ENCODE results near the gene RAD23A. TPM values are rescaled to one million over a fixed set of nuclear protein-coding genes. Genes with fewer than 3 reads are reported as not detected.

Gene RAD23A
- total and polyA plus RNA-seq, 9 of the 15 experiments (the other 6 are each of a cell fraction or from before 2014, with no cell fraction given): 9.5 to 181 (median 101) TPM

DNA sequence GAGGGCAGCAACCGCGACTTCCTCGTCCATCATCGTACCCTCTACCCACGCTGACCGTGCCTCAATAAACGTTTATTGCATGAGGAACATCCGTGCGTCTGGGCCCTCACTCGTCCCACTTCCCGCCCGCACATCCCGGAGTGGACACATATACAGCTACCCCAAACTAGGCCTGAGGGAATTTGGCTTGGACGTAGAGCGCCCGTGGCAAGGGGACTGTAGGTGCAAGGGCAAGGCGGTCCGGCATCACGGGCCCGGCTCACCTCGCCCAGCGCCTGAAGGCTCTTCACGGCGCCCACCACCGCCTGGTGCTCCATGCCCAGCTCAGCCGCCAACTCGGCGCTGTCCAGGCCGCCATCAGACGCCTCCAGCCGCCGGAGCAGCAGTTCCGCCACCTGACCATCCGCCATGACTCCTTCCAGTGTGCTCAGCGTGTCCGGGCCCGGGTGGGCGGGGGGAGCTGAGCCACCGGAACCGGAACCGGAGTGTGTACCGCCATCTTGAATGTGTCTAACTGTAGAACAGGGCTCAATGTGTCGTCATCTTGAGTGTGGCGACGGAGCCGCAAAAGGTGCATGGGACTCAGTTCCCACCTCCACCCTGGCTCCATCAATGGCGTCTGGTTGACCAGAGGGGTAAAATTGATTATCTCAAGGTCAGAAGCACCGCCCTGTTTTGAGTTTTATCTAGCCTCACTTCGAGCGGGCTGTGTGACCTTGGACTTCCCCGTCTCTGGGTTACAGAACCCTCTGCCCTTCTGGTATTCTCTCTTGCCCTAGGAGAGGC is 12.2 kb upstream of the RAD23A start, which contains the start of gene FARSA (continued):
- TF ChIP-seq, protein P1, sequence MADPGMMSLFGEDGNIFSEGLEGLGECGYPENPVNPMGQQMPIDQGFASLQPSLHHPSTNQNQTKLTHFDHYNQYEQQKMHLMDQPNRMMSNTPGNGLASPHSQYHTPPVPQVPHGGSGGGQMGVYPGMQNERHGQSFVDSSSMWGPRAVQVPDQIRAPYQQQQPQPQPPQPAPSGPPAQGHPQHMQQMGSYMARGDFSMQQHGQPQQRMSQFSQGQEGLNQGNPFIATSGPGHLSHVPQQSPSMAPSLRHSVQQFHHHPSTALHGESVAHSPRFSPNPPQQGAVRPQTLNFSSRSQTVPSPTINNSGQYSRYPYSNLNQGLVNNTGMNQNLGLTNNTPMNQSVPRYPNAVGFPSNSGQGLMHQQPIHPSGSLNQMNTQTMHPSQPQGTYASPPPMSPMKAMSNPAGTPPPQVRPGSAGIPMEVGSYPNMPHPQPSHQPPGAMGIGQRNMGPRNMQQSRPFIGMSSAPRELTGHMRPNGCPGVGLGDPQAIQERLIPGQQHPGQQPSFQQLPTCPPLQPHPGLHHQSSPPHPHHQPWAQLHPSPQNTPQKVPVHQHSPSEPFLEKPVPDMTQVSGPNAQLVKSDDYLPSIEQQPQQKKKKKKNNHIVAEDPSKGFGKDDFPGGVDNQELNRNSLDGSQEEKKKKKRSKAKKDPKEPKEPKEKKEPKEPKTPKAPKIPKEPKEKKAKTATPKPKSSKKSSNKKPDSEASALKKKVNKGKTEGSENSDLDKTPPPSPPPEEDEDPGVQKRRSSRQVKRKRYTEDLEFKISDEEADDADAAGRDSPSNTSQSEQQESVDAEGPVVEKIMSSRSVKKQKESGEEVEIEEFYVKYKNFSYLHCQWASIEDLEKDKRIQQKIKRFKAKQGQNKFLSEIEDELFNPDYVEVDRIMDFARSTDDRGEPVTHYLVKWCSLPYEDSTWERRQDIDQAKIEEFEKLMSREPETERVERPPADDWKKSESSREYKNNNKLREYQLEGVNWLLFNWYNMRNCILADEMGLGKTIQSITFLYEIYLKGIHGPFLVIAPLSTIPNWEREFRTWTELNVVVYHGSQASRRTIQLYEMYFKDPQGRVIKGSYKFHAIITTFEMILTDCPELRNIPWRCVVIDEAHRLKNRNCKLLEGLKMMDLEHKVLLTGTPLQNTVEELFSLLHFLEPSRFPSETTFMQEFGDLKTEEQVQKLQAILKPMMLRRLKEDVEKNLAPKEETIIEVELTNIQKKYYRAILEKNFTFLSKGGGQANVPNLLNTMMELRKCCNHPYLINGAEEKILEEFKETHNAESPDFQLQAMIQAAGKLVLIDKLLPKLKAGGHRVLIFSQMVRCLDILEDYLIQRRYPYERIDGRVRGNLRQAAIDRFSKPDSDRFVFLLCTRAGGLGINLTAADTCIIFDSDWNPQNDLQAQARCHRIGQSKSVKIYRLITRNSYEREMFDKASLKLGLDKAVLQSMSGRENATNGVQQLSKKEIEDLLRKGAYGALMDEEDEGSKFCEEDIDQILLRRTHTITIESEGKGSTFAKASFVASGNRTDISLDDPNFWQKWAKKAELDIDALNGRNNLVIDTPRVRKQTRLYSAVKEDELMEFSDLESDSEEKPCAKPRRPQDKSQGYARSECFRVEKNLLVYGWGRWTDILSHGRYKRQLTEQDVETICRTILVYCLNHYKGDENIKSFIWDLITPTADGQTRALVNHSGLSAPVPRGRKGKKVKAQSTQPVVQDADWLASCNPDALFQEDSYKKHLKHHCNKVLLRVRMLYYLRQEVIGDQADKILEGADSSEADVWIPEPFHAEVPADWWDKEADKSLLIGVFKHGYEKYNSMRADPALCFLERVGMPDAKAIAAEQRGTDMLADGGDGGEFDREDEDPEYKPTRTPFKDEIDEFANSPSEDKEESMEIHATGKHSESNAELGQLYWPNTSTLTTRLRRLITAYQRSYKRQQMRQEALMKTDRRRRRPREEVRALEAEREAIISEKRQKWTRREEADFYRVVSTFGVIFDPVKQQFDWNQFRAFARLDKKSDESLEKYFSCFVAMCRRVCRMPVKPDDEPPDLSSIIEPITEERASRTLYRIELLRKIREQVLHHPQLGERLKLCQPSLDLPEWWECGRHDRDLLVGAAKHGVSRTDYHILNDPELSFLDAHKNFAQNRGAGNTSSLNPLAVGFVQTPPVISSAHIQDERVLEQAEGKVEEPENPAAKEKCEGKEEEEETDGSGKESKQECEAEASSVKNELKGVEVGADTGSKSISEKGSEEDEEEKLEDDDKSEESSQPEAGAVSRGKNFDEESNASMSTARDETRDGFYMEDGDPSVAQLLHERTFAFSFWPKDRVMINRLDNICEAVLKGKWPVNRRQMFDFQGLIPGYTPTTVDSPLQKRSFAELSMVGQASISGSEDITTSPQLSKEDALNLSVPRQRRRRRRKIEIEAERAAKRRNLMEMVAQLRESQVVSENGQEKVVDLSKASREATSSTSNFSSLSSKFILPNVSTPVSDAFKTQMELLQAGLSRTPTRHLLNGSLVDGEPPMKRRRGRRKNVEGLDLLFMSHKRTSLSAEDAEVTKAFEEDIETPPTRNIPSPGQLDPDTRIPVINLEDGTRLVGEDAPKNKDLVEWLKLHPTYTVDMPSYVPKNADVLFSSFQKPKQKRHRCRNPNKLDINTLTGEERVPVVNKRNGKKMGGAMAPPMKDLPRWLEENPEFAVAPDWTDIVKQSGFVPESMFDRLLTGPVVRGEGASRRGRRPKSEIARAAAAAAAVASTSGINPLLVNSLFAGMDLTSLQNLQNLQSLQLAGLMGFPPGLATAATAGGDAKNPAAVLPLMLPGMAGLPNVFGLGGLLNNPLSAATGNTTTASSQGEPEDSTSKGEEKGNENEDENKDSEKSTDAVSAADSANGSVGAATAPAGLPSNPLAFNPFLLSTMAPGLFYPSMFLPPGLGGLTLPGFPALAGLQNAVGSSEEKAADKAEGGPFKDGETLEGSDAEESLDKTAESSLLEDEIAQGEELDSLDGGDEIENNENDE (IDR thresholded peaks at IDR 0.05; ENCODE audit: low read depth, low read length): no peak
- TF ChIP-seq, protein P2, sequence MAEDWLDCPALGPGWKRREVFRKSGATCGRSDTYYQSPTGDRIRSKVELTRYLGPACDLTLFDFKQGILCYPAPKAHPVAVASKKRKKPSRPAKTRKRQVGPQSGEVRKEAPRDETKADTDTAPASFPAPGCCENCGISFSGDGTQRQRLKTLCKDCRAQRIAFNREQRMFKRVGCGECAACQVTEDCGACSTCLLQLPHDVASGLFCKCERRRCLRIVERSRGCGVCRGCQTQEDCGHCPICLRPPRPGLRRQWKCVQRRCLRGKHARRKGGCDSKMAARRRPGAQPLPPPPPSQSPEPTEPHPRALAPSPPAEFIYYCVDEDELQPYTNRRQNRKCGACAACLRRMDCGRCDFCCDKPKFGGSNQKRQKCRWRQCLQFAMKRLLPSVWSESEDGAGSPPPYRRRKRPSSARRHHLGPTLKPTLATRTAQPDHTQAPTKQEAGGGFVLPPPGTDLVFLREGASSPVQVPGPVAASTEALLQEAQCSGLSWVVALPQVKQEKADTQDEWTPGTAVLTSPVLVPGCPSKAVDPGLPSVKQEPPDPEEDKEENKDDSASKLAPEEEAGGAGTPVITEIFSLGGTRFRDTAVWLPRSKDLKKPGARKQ (CRISPR knock-in tag; IDR thresholded peaks at IDR 0.05): no peak
- TF ChIP-seq ZNF764 (CRISPR knock-in tag; IDR thresholded peaks at IDR 0.05; ENCODE audit: low read depth) (no peak), MXI1 (IDR thresholded peaks at IDR 0.05; ENCODE audit: low read depth, low read length) (peak; percentile 87), ZNF766 (CRISPR knock-in tag; conservative IDR thresholded peaks at IDR 0.05) (peak; percentile 86), KDM1A (IDR thresholded peaks at IDR 0.05) (no peak), PHB (CRISPR knock-in tag; IDR thresholded peaks at IDR 0.05) (no peak), ZNF507 (tag; conservative IDR thresholded peaks at IDR 0.05) (no peak), POLR3A (IDR thresholded peaks at IDR 0.05; ENCODE audit: borderline replicate concordance, extremely low read depth, insufficient read depth, insufficient read length) (no peak), BMI1 (IDR thresholded peaks at IDR 0.05; ENCODE audit: low read length) (no peak), RBBP5 (IDR thresholded peaks at IDR 0.05; ENCODE audit: borderline replicate concordance, insufficient read depth, low read length, poor library complexity, severe bottlenecking) (peak; percentile 87)
- TF ChIP-seq, protein P3, sequence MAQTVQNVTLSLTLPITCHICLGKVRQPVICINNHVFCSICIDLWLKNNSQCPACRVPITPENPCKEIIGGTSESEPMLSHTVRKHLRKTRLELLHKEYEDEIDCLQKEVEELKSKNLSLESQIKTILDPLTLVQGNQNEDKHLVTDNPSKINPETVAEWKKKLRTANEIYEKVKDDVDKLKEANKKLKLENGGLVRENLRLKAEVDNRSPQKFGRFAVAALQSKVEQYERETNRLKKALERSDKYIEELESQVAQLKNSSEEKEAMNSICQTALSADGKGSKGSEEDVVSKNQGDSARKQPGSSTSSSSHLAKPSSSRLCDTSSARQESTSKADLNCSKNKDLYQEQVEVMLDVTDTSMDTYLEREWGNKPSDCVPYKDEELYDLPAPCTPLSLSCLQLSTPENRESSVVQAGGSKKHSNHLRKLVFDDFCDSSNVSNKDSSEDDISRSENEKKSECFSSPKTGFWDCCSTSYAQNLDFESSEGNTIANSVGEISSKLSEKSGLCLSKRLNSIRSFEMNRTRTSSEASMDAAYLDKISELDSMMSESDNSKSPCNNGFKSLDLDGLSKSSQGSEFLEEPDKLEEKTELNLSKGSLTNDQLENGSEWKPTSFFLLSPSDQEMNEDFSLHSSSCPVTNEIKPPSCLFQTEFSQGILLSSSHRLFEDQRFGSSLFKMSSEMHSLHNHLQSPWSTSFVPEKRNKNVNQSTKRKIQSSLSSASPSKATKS (CRISPR knock-in tag; IDR thresholded peaks at IDR 0.05): no peak

All from K562 (cell line).